H9 (cell line): ENCODE results near the gene OLA1. TPM values are rescaled to one million over a fixed set of nuclear protein-coding genes. Genes with fewer than 3 reads are reported as not detected.

Experiments used
- DNase-seq: peaks from one replicate; pipeline ENCODE4 v3.0.0-alpha.2; 2017
- H2AFZ ChIP-seq: one replicate; pipeline ENCODE4 v1.6.1; 2013; ENCODE audit warnings: mild to moderate bottlenecking, low read length, control low read depth, moderate library complexity
- H2AK5ac ChIP-seq: 2 replicates; pipeline ENCODE4 v1.6.1; 2013; ENCODE audit warnings: low read length, control low read depth, mixed read lengths; ENCODE audit not compliant: insufficient read length
- H2BK120ac ChIP-seq: one replicate; pipeline ENCODE4 v1.6.1; 2013; ENCODE audit warnings: low read depth, mild to moderate bottlenecking, low read length, control low read depth, inconsistent platforms; ENCODE audit not compliant: poor library complexity, severe bottlenecking
- H2BK12ac ChIP-seq: 2 replicates; pipeline ENCODE4 v1.6.1; 2013; ENCODE audit warnings: low read length, control low read depth, mixed read lengths, low read depth; ENCODE audit not compliant: insufficient read length
- H2BK15ac ChIP-seq: 2 replicates; pipeline ENCODE4 v1.6.1; 2013; ENCODE audit warnings: low read depth, low read length, control low read depth
- H2BK20ac ChIP-seq: one replicate; pipeline ENCODE4 v1.6.1; 2013; ENCODE audit warnings: low read depth, mild to moderate bottlenecking, low read length, control low read depth, inconsistent platforms; ENCODE audit not compliant: poor library complexity, severe bottlenecking
- H2BK5ac ChIP-seq: 2 replicates; pipeline ENCODE4 v1.6.1; 2013; ENCODE audit warnings: low read length, control low read depth, mixed read lengths; ENCODE audit not compliant: insufficient read length
- H3K14ac ChIP-seq: 2 replicates; pipeline ENCODE4 v1.6.1; 2013; ENCODE audit warnings: low read length, control low read depth; ENCODE audit not compliant: insufficient read depth
- H3K18ac ChIP-seq: 2 replicates; pipeline ENCODE4 v1.6.1; 2013; ENCODE audit warnings: low read depth, mild to moderate bottlenecking, mixed read lengths, low read length, control low read depth; ENCODE audit not compliant: insufficient read length
- H3K23ac ChIP-seq: 2 replicates; pipeline ENCODE4 v1.6.1; 2013; ENCODE audit warnings: low read length, control low read depth, mixed read lengths, low read depth; ENCODE audit not compliant: insufficient read length
- H3K23me2 ChIP-seq: 2 replicates; pipeline ENCODE4 v1.6.1; 2013; ENCODE audit warnings: low read depth, mild to moderate bottlenecking, mixed read lengths, low read length, control low read depth; ENCODE audit not compliant: insufficient read length, poor library complexity, severe bottlenecking
- H3K27ac ChIP-seq: 2 replicates; pipeline ENCODE4 v1.5.1; 2013; ENCODE audit warnings: low read length, control low read depth, mixed read lengths, low read depth; ENCODE audit not compliant: insufficient read length
- H3K27me3 ChIP-seq: 2 replicates; pipeline ENCODE4 v1.6.1; 2013; ENCODE audit warnings: low read length, control low read depth, inconsistent platforms; ENCODE audit not compliant: insufficient read depth
- H3K4ac ChIP-seq: 2 replicates; pipeline ENCODE4 v1.6.1; 2013; ENCODE audit warnings: low read depth, mild to moderate bottlenecking, control low read depth, inconsistent platforms, low read length, moderate library complexity
- H3K4me1 ChIP-seq: 2 replicates; pipeline ENCODE4 v1.6.1; 2013; ENCODE audit warnings: low read length, control low read depth, inconsistent platforms; ENCODE audit not compliant: insufficient read depth
- H3K4me2 ChIP-seq: 2 replicates; pipeline ENCODE4 v1.6.1; 2013; ENCODE audit warnings: low read length, control low read depth, mixed read lengths; ENCODE audit not compliant: insufficient read length, insufficient read depth
- H3K56ac ChIP-seq: 2 replicates; pipeline ENCODE4 v1.6.1; 2013; ENCODE audit warnings: low read depth, mild to moderate bottlenecking, mixed read lengths, low read length, control low read depth; ENCODE audit not compliant: insufficient read length
- H3K79me1 ChIP-seq: 2 replicates; pipeline ENCODE4 v1.6.1; 2013; ENCODE audit warnings: low read depth, mild to moderate bottlenecking, moderate library complexity, low read length, control low read depth, inconsistent platforms; ENCODE audit not compliant: insufficient read depth, poor library complexity, severe bottlenecking
- H3K79me2 ChIP-seq: 2 replicates; pipeline ENCODE4 v1.6.1; 2013; ENCODE audit warnings: low read length, control low read depth, inconsistent platforms; ENCODE audit not compliant: insufficient read depth
- H3K9ac ChIP-seq: 2 replicates; pipeline ENCODE4 v1.6.1; 2013; ENCODE audit warnings: low read length, control low read depth, mixed read lengths; ENCODE audit not compliant: insufficient read length; ENCODE audit errors: extremely low read depth
- H3K9me3 ChIP-seq: one replicate; pipeline ENCODE4 v1.6.1; 2013; ENCODE audit warnings: low read depth, low read length, inconsistent platforms; ENCODE audit not compliant: control insufficient read depth
- H3T11ph ChIP-seq: one replicate; pipeline ENCODE4 v1.6.1; 2013; ENCODE audit warnings: mild to moderate bottlenecking, low read length, control low read depth, inconsistent platforms
- H4K20me1 ChIP-seq: one replicate; pipeline ENCODE4 v1.6.1; 2013; ENCODE audit not compliant: control insufficient read depth, insufficient read length, insufficient read depth
- H4K5ac ChIP-seq: 2 replicates; pipeline ENCODE4 v1.6.1; 2013; ENCODE audit warnings: low read depth, mild to moderate bottlenecking, mixed read lengths, low read length, control low read depth; ENCODE audit not compliant: insufficient read length
- H4K8ac ChIP-seq: replicated peaks from 2 replicates; pipeline ENCODE4 v1.6.1; 2013; ENCODE audit warnings: low read length, control low read depth, mixed read lengths, low read depth; ENCODE audit not compliant: insufficient read length
- H4K91ac ChIP-seq: 2 replicates; pipeline ENCODE4 v1.6.1; 2013; ENCODE audit warnings: low read depth, mild to moderate bottlenecking, moderate library complexity, mixed read lengths, low read length, control low read depth; ENCODE audit not compliant: insufficient read length
- H3K27ac Mint-ChIP-seq, 3 experiments: 2 replicates in 2 of 3; 3 replicates in 1 of 3; pipeline ENCODE4 v1.8.0; 2020 to 2021; ENCODE audit warnings: mixed read lengths in 3 of 3, mild to moderate bottlenecking in 1 of 3, moderate library complexity in 1 of 3
- H3K27me3 Mint-ChIP-seq: 2 replicates; pipeline ENCODE4 v1.8.0; 2021; ENCODE audit warnings: low read depth, mild to moderate bottlenecking, moderate library complexity, mixed read lengths
- H3K36me3 Mint-ChIP-seq, 3 experiments: 2 replicates in 2 of 3; 3 replicates in 1 of 3; pipeline ENCODE4 v1.8.0; 2020 to 2021; ENCODE audit warnings: low read depth in 3 of 3, mixed read lengths in 3 of 3; ENCODE audit not compliant: insufficient read depth in 1 of 3
- H3K4me1 Mint-ChIP-seq, 2 experiments: 2 replicates each; pipeline ENCODE4 v1.8.0; 2020; ENCODE audit warnings: mixed read lengths in 2 of 2
- H3K4me3 Mint-ChIP-seq, 2 experiments: 2 replicates in 1 of 2; 3 replicates in 1 of 2; pipeline ENCODE4 v1.8.0; 2020 to 2021; ENCODE audit warnings: mild to moderate bottlenecking in 2 of 2, mixed read lengths in 2 of 2, moderate library complexity in 1 of 2
- H3K9me3 Mint-ChIP-seq, 2 experiments: 2 replicates in 1 of 2; 3 replicates in 1 of 2; pipeline ENCODE4 v1.8.0; 2020; ENCODE audit warnings: mild to moderate bottlenecking in 2 of 2, mixed read lengths in 2 of 2, moderate library complexity in 1 of 2
- WGBS: extraction: QIAGEN DNeasy Blood & Tissue Kit; methylation state at CpG from one replicate; pipeline ENCODE4 v1.1.7; 2013; ENCODE audit warnings: missing lambda C conversion rate, low lambda C conversion rate, mixed read lengths; ENCODE audit not compliant: insufficient read length; ENCODE audit errors: extremely low coverage; 5-methylcytosine and 5-hydroxymethylcytosine counted together
- total RNA-seq: library from RNA; stranded (reverse); gene quantifications from 2 replicates; pipeline ENCODE4 v1.2.1, GENCODE V29; 2021
- TF ChIP-seq, protein P1 (sequence below): fragments of 200-600 bp; sonication (generic); conservative IDR thresholded peaks from 3 replicates; pipeline ENCODE4 v1.8.0; 2021; ENCODE audit warnings: antibody characterized with exemption, mild to moderate bottlenecking

OLA1 gene
- total RNA-seq, 1 experiment from 2014 or later: 133 TPM

- no peaks in the 10 kb centered on the region; the same call in 1 of the 2 replicates for H3K27me3 Mint-ChIP-seq
- no peaks in the 10 kb centered on the region for H4K20me1 ChIP-seq
- TF ChIP-seq, protein P1, sequence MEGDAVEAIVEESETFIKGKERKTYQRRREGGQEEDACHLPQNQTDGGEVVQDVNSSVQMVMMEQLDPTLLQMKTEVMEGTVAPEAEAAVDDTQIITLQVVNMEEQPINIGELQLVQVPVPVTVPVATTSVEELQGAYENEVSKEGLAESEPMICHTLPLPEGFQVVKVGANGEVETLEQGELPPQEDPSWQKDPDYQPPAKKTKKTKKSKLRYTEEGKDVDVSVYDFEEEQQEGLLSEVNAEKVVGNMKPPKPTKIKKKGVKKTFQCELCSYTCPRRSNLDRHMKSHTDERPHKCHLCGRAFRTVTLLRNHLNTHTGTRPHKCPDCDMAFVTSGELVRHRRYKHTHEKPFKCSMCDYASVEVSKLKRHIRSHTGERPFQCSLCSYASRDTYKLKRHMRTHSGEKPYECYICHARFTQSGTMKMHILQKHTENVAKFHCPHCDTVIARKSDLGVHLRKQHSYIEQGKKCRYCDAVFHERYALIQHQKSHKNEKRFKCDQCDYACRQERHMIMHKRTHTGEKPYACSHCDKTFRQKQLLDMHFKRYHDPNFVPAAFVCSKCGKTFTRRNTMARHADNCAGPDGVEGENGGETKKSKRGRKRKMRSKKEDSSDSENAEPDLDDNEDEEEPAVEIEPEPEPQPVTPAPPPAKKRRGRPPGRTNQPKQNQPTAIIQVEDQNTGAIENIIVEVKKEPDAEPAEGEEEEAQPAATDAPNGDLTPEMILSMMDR: no peak
Observed at GRCh38 chr2:174070281-174070680, 178.1 kb downstream of the OLA1 start.

More at GRCh38 chr2:174070281-174070680, 178.1 kb downstream of the OLA1 start:
- Histone ChIP-seq H3K4ac (no peak overlapping the region), H4K91ac (no peak overlapping the region), H3K4me1 (no peaks in the 10 kb centered on the region), H2BK20ac (no peak overlapping the region), H3K18ac (no peak overlapping the region), H3K23ac (no peak overlapping the region), H2BK12ac (no peak overlapping the region), H3K23me2 (no peaks in the 10 kb centered on the region), H3K79me2 (no peaks in the 10 kb centered on the region), H4K5ac (no peak overlapping the region), H2AFZ (no peak overlapping the region), H3K14ac (no peak overlapping the region), H3K27me3 (no peaks in the 10 kb centered on the region), H3K9me3 (no peaks in the 10 kb centered on the region), H2BK5ac (no peak overlapping the region), H2BK120ac (no peak overlapping the region), H3K4me2 (no peak overlapping the region), H4K8ac (no peak overlapping the region), H3K9ac (no peak overlapping the region), H2BK15ac (no peak overlapping the region), H3K27ac (no peak overlapping the region), H3K56ac (no peak overlapping the region), H2AK5ac (no peak overlapping the region), H3K79me1 (no peaks in the 10 kb centered on the region), H3T11ph (no peak overlapping the region)
- no peaks in the 10 kb centered on the region for H3K9me3 Mint-ChIP-seq
- H3K27ac Mint-ChIP-seq: no peak overlapping the region
- DNase-seq: no peak
- H3K4me1 Mint-ChIP-seq: peaks cover 10 to 13% of the 10 kb centered on the region in 2 experiments
- peaks cover 0 to 8% (median 6%) of the 10 kb centered on the region in 3 experiments; a peak in 4 of 7 replicates for H3K36me3 Mint-ChIP-seq
- H3K4me3 Mint-ChIP-seq: no peak overlapping the region
- no CpG with 5 or more reads among the region's 7 CpGs for WGBS
